Measurements from ENCODE around the gene C2.
"Not testable (repeated sequence)": the region's sequence is repeated elsewhere in the genome, so short reads cannot be mapped to it uniquely, and the experiment has no call there.

The C2 gene

GRCh38 chr6:31961616-31962015 is 34.1 kb downstream of the C2 start:
- DNase-seq: no peak

GRCh38 chr6:31963921-31964320 is 36.4 kb downstream of the C2 start:
- DNase-seq: no peak

- no peak for DNase-seq
Measured at GRCh38 chr6:31965700-31966099, 38.2 kb downstream of the C2 start.

GRCh38 chr6:31966506-31966905 is 39.0 kb downstream of the C2 start:
- no peak for DNase-seq

GRCh38 chr6:31966997-31967925 is 39.7 kb downstream of the C2 start:
- DNase-seq: no peak

- DNase-seq: no peak
Measured at GRCh38 chr6:31967926-31968320, 40.4 kb downstream of the C2 start.

GRCh38 chr6:31968326-31968725 is 40.8 kb downstream of the C2 start:
- DNase-seq: no peak

- DNase-seq: no peak
Measured at GRCh38 chr6:31968791-31969711, 41.5 kb downstream of the C2 start.

GRCh38 chr6:31969712-31970603 is 42.4 kb downstream of the C2 start:
- DNase-seq: no peak

GRCh38 chr6:31970604-31971271 is 43.2 kb downstream of the C2 start:
- DNase-seq: peak; percentile 41

- no peak for DNase-seq
Measured at GRCh38 chr6:31971279-31971992, 43.9 kb downstream of the C2 start.

- DNase-seq: peak; percentile 81
Measured at GRCh38 chr6:31971993-31972708, 44.6 kb downstream of the C2 start, which contains the start of gene DXO. TSS of gene DXO (minus strand) at chr6:31972138. CDS start at chr6:31971675, 463 bp downstream.

GRCh38 chr6:31972709-31973350 is 45.3 kb downstream of the C2 start:
- DNase-seq: no peak

- not testable (repeated sequence) for DNase-seq
Measured at GRCh38 chr6:31976065-31976464, 48.5 kb downstream of the C2 start.

- DNase-seq: no peak
Measured at GRCh38 chr6:31977816-31978431, 50.4 kb downstream of the C2 start.

GRCh38 chr6:31978831-31979230 is 51.3 kb downstream of the C2 start:
- no peak for DNase-seq

GRCh38 chr6:31979238-31979898 is 51.9 kb downstream of the C2 start:
- DNase-seq: no peak

- not testable (repeated sequence) for DNase-seq
Measured at GRCh38 chr6:31980195-31980876, 52.8 kb downstream of the C2 start.
